SKM-1 (cell line): ENCODE data around the gene RAB31.
"Not testable (repeated sequence)": the region's sequence is repeated elsewhere in the genome, so short reads cannot be mapped to it uniquely, and the experiment has no call there.

ENCODE experiments used
- DNase-seq: peaks from one replicate; lab custom pipeline; 2025; ENCODE audit not compliant: unreplicated experiment; lab: John Stamatoyannopoulos, UW

RAB31 gene

DNA sequence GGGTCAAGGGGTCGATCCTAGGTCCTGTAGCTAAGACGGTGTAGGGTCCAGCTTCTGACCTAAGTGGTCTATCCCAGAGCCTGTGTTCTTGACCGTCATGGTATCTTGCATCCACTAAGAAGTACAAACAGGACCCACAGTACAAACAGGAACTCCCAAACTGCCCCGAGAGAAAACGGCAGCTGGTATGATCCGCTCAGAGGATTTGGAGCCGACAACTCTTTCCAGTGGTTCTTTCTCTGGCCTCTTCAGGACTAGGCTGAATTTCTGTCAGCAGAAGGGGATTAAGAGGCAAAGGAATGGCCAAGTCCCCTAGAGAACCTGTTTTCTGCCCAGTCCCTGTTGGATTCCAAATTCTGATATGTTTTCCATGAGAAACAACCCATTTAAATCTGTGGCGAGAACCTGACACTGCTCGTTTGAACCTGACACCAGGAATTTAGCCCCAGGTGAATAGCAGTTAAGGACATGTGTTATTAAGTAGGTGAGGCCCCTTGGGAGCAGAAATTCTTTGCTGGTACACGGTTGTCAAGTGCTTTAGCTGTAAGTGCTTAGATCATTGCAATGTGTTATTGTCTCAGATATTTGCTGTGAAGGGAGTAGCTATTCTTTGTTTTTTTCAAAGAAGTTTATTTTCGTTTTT is 127.1 kb downstream of the RAB31 start:
- no peak for DNase-seq

DNA sequence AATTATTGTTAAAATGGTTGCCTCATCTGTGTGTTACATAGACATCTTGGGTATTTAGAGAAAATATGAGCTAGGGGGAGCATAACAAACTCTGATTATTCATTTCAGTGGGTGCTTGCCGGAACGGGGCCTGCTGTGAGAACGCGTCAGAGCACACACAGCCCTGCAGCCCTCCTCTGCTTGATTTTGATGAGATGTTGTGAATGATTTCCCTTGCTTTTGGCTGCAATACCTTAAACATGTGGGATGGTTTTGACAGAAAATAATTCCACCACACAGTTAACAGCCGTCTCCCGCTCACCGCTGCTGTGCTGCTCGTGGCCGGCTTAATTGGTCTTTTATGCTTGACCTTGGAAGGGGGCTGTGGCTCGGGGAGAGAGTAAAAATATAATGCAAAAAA is 127.7 kb downstream of the RAB31 start:
- no peak for DNase-seq

DNA sequence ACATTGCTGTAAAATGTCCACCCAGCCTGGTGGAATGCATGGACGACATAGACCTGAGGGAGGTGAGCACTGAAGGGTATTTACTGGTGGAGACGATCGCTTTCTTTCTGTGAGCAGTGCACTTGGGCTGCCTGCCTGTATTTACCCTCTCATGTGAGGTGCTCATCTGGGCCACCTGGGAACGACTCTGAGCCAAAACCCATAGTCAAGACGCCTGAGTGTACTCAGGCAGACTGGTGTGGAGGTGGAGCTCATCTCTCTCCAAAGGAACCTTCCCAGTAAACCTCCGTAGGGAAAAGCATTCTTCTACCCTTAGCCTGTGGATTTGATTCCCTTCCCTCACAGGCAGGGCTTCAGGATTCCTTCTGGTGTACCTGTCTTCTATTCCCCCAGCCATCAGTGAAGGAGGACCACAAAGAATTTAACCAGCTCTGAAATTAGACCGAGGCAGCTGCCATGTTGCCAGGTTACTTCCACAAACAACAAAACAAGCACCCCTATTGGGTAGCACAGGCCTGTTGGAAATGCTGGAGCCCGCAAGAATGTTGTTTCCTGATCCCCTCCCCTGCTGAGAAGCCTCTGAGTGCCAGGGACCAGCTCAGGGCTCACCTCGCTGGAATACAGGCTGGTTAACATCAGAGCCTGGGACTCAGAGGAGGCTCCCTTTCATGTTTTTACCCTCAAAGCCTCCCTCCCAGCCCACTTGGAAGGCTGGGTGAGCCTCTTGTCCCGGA is 130.2 kb downstream of the RAB31 start:
- no peak for DNase-seq

DNA sequence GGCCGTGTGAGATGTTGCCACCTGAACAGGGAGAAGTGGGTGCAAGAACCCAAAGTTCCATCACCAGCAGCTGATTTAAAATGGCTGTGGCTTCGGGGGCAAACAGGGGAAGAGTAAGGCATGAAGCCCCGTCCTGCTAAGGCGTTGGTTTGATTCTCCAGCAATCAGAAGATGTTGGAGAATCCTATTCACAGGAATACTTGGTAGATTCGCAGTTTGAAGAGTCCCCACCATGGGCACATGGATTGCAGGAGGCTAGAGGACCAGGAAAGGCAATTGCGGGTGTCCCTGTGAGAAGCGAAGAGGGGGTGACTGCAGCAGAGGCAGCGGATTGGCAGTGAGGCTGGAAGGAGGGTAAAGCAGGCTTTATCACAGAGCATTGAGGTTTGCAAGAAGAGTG is 131.1 kb downstream of the RAB31 start:
- DNase-seq: no peak

DNA sequence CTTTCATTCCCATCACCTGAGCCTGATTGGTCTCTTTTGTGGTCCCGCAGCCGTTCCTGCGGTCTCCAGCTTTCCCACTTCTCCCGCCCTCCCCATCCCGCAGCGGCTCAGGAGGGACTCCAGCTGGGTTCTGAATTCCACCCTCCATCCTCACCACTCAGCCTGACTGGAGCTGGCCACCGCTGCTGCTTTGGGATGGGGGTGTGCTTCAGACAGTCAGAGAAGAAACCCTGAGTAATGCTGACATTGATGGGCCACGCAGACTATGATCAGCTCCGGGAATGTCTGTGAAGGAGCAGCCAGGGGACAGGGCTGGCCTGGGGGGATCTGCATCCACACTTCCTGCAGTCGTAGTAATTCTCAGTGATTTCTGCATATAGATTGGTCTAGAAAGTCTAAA is 131.8 kb downstream of the RAB31 start:
- DNase-seq: no peak

DNA sequence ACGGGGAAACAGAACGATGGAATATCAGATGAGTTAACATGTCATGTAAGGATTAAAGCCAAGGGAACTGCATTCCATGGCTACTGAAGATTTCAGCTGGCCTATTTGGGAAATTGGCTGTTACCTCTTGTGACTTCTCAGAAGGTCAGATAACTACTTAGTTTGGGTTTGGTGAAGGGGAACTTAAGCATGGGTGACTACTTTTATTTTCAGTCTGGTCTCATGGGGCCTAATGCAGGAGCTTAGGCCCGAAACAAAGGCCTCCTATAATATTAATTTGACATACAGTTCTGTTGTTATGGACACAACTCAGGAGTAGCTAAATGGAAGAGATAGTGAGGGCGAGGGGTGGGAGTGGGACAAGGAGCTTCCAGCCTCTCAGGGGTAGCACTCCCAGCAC is 133.7 kb downstream of the RAB31 start:
- no peak for DNase-seq

DNA sequence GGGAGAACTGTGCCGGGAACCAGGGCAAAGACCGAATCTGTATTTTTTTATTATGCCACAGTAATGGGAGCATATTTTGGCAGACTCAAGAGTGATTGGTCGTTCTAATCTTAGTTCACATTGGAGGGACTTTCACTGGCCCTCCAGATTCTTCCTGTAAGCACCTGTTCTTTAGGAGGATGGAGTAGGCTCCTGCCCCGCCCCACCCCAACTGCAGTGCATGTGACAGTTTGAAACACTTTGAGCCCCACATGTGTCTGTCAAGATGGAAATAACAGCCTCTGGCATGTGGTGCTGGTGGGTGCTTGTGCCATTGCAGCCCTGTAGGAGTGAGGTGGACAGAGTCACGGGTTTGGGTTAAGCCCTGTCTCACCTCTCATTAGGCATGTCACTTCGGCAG is 134.3 kb downstream of the RAB31 start:
- DNase-seq: no peak

DNA sequence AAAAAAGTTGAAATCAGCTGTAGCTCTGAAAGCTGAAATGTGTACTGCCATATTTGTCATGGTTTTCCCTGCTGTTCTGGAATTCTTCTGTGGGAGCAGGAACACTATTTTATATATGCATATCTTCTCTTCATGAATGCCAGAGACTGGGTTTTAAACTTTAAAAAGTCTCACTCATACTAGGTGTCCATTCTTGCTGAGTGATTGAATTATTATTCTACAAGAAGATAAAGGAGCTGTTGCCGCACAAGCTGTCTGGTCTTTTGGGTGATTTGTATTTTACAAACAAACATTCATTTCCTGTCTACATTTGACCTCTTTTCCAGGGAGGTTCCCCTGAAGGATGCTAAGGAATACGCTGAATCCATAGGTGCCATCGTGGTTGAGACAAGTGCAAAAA is 137.2 kb downstream of the RAB31 start:
- no peak for DNase-seq

DNA sequence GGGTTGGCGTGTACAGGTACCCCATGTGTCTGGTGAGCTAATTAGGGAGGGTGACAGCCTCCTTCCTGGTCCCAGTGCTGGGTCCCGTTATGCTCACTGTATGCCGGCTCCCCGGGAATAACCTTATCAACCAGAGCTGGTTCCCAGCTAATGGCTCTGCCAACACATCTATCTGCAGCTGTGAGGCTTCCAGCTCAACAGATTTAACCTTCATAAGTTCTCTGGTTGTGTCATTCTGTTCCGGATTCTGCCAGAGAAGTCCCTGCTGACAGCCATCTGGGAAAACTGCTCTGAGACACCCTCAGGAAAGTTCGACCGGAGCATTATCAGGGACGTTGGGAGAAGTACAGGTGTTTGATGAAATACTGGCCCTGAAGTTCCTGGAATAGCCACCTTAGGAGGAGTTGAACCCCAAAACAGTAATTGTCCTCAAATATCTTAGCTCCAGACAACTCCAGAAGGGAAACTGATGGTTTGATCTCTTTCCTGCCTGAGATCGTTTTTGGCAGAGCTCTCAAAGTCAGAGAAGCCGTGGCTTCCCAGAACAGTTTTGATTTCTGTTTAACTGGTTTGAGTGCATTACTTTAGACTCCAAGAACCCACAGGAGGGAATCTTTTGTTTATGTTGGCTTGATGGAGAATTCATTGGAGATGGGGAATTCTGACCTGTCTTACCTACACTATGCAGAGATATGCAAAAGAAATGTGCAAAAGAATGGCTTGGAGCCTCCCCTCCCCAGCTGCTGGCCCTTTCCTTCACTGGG is 138.2 kb downstream of the RAB31 start:
- DNase-seq: no peak

DNA sequence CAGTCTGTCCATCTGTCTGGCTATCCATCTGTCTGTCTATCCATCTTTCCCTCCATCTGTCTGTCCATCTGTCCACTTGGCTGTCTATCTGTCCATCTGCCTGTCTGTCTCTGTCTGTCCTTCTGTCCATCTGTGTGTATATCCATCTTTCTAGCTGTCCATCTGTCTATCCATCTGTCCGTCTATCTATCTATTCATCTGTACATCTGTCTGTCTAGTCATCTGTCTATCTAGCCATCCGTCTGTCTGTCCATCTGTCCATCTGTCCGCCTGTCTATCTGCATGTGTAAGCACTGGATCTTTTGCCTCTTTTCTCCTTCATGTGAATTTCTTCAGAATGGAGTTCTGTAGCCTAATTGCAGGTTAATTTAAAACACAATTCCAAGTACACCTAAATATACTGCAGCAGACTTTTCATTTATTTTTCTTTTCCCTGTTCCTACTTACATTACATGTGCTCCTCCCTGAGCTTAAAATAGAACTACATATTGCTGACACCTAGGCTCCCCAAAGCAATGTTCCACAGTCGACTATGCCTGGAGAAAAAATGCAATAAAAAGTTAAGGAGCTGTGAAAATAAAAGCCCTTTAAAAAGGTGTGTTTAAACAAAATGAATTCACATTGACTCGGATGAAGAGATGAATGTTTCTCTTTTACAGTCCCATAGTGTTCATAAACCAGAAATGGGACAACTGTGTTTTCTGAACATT is 140.2 kb downstream of the RAB31 start:
- DNase-seq: no peak

DNA sequence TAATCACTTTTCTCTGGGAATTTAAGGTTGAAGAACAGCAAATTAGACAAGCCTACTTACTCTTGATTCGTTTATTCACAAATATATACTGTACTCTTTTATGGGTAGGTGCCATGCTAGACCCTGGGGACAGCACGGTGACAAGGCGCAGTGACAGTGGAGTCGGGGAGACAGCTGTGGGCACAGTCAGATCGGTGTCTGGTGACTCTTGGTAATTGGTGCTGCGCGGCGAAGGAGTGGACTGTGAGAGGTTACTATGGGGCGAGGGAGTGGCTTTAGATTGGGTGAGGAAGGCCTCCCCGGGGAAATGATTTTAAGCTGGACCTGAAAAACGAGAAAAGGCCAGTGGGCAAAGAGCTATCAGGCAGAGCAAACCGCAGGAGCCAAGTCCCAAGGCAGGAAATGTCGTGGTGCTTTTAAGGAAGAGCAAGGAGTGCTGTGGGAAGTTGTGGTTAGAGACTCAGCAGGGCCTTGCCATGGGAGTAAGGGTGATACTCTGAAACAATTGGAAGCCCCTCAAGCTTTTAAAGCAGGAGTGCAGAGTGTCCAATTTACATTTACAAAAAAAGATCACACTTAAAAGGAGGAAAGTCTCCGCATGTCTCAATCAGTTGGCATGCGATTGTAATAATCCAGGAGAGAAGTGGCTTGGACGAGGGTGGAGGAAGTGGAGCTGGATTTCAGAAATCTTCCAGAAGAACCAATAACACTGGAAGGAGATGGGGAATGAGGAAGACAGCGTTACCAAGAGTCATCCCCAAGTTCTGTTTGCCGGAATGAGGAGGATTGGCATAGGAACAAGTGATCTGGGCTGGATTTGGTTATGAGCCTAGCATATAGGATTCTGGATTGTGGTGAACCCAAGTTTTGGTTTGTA is 141.5 kb downstream of the RAB31 start:
- no peak for DNase-seq

DNA sequence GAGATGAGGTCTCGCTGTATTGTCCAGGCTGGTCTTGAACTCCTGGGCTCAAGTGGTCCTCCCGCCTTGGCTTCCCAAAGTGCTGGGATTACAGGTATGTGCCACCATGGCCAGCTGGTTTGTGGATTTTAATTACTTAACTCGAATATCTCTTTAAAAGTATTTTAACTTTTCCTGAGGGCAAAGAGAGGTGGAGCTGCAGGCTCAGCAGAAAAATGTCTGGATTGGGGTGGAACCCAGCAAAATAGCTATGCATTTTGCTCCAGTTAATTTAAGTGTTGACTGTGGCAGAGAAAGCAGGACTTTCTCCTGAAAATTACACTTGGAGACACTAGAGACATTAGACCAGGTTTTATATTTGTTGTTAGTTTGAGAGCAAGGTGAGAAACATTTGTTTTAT is 142.2 kb downstream of the RAB31 start:
- no peak for DNase-seq

DNA sequence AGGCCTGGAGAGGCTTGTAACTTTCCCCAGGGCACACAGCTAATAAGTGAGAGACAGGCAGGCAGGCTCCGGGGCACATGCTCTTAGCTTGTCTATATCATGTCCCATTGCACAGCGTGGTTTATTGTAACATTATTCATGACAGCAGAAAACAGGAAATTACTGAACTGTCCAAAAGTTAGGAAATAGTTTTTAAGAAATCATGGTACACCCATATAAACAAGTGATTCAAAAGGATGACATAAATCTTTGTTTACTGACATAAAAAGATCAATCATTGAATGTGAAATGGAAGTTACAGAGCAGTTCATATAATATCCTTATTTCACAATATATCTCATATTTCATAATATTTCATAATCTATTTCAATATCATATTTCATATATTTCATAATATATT is 143.4 kb downstream of the RAB31 start:
- peak; percentile 10 for DNase-seq

DNA sequence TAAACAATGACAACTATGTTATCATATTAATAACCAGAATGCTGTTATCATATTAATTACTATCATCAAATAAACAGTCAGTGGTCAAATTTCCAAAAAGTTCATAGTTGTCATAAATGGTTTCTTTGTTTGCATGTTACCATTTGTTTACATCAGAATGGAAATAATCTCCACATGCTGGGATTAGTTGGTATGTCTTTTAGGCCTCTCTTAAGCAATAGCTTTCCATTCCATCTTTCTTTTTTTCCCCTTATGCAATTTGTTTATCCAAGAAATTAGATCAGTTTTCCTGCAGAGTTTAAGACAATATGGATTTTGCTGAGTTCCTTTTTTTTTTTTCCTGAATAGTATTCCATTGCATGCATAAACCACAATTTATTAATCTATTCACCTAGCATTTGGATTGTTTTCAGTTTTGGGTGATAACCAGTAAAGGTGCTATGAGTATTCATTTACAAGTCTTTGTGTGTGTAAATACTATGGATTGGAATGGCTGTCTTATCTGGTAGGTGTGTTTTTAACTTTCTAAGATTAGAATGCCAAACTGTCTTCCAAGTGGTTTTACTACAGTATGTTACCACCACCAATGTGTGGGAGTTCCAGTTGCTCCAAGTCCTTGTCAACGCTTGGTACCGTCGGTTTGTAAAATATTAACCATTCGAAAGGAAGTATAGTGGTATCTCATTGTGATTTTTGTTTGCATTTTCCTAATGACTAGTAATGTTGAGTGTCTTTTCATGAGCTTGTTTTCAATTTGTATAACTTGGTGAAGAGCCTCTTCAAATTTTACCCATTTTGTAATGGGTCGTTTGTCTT is 144.4 kb downstream of the RAB31 start:
- no peak for DNase-seq

DNA sequence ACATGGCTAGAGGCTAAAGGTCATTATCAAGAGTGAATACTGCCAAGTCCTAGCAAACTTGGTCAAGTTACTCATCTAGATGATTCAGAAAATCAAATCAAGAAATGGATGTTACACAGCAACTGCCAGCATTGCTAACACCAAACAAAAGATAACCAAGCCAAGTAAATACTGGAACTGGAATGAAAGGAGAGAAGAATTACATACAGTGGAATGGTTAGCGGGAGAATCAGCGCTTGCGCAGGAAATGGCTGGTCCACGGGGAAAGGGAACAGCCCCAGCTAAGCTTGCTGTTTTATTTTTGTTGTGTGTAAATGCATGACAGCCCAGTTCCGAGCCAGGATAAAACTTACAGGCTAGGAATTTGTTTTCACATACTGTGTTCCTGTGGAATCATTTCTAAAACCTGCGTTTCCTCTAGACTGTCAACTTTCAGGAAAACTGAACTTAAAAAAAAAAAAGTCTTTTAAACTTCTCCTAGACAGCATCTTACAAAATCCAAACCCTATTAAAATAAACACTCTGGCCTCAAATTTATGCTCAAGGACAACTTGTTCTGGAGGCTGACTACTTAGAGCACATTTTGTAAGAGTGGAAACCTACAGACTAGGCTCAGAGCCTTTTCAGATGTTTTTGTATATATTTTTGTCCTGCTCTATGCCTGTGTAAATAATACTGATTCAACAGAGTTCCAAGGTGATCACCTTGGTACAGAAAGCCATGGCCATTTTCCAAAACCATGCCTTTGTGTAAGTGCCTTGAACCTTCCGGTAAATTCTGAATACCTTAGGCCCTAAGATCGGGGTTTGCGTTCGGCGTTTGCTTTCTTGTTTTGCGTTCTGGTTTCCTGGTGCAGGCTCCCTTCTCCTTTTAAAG is 146.9 kb downstream of the RAB31 start:
- no peak for DNase-seq

DNA sequence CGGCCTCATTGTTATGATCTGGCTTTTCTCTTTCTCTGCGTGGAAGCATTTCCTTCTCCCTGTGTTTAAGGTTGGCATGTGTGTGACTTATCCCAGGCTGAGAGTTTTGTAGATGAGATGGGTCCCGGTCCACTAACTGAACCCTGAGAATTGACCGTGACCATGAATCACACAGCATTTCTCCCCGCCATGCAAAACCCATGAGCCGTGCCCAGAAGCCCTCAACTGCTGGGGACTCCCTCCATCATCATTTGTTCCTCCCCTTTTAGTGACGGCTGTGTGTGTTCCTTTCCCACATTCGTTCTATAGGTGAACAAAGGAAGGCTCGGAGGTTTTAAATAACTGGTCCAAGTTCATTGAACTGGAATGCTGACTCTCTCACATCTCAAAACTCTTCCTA is 147.6 kb downstream of the RAB31 start:
- no peak for DNase-seq

DNA sequence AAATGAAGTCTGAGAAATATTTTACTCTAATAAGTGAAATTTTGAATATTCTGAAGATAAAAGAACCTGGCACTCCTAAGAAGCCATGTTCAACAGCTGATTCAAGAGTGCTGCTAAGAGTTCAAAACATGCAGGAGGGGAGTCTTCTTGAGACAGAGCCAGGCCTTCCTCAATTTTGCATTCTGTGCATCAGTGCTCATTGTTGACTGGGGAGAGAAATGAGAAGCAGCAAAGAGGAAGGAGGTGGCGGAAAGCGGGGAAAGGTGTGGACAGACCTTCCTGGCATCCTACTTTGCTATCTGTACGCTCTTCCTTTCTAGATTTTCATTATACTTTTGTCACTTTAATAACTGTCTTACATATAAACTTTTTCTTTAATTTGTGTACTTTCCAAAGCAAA is 148.0 kb downstream of the RAB31 start:
- DNase-seq: peak; percentile 30

DNA sequence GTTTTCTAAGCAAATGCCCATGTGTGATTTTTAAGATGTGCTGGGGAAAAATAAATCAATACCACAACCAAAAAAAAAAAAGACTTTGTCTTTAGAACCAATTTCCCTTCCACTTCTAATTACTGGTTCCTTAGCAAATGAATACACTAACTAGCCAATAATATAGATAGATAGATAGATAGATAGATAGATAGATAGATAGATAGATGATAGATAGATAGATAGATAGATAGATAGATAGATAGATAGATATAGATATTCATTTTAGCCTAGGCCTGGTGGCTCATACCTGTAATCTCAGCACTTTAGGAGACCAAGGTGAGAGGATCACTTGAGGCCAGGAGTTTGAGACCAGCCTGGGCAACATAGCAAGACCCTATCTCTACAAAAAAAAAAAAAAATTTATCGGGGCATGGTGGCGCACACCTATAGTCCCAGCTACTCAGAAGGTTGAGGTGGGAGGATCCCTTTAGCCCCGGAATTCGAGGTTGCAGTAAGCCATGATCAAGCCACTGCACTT is 149.4 kb downstream of the RAB31 start:
- DNase-seq: not testable (repeated sequence)

DNA sequence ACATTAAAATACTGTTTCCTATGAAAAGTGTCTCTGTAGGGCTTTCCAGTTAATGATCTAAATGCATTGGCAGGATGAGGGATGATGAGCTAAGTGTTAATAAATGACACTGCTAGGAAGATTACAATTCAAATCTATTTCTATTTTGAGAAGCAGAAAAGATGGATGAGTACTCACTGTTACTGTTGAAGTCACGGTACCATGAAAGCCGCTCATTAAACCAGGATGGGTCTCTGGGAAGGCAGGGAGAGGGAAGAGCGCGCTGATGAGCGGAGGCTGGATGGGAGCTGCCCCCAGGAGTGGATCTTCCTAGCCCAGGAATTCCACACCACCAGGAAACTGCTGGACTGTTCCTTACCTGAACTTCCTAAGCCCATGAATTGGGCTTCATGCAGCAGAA is 150.5 kb downstream of the RAB31 start:
- no peak for DNase-seq
